Measurements from ENCODE around the gene XAB2.

The XAB2 gene

DNA sequence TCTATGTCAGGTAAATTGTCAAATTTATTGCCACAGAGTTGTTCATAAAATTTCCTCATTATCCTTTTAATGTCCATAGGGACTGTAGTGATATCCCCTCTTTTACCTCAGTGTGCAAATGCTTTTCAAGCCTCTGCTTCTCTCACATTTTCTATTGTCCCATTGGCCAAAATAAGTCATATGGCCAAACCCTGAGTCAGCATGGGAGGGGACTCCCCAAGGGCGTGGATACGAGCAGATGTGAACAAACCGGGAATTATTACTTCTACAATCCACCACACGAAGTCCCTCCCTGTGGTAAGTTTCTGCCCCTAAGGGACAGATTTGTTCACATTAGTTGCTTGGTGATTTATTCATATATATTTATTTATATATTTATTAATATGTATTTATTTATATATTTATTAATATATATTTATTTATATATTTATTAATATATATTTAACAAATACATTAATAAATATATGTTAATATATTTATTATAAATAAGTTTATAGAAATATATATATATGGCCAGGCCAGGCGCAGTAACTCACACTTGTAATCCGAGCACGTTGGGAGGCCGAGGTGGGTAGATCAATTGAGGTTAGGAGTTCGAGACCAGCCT is 53.8 kb downstream of the XAB2 start:
- no peak for DNase-seq

DNA sequence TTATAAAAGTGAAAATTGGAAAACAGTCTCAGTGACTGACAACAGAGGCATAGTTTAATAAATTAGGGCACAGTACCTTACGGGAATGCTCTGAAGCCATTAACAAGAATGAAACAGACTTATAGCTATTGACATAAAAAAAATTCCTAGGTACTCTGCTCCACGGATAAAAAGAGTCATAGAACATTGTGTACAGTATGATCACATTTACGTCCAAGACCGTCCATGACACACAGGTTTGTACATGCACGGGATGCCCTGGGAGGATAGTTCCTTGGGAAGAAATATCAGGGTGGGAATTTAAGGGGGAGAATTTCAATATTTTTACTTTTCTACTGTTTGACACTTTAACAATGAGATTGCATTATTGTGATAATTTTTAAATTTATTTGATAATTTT is 58.6 kb downstream of the XAB2 start:
- DNase-seq: no peak

Measured in DMS 273 treated with DMSO at 0.1 percent for 48 hours (cell line).